ENCODE measurements around the gene SORCS3.
A peak's percentile ranks its signal among the peaks of the same experiment; 100 is the strongest.

The SORCS3 gene

GRCh38 chr10:104641187-104641936 is at the start of gene SORCS3:
Gene SORCS3 (plus strand): TSS chr10:104641290.
- no peak for DNase-seq

- DNase-seq = no peak
Observed at GRCh38 chr10:104591441-104591840, 49.6 kb upstream of the SORCS3 start.

- DNase-seq = no peak
Observed at GRCh38 chr10:104601166-104601565, 39.9 kb upstream of the SORCS3 start.

DNA sequence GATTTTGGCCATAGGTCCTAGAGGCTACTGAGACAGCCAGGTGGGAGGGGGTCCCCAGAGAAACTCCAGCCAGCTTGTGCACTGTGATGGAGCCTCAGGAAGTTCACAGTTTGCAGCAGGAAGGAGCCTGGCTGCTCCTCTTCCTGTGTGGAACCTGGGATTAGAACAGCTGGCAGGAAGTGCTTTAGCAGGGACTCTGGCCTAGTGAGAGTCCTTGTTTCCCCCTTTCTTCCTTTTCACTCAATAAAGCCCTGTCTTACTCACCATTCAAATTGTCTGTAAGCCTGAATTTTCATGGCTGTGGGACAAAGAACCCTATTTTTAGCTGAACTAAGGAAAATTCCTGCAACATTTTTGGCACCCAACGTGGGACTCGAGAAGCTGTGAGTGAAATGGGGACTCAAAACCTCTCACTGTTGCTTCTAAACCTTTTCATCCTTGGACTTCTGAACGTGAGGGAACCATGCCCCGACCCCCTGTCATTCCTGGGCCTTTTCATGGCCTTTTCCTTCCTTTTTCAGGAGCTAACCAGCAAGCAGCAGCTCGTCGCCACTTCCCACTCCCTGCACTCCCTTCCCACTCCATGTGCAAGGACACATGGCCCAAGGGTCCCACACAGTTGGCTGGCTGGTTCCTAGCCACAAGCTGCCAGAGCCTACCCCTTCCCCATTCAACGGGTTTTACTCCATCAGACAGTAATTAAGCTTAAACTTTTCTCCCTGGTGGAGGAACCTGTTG is 32.8 kb upstream of the SORCS3 start:
- no peak for DNase-seq

DNA sequence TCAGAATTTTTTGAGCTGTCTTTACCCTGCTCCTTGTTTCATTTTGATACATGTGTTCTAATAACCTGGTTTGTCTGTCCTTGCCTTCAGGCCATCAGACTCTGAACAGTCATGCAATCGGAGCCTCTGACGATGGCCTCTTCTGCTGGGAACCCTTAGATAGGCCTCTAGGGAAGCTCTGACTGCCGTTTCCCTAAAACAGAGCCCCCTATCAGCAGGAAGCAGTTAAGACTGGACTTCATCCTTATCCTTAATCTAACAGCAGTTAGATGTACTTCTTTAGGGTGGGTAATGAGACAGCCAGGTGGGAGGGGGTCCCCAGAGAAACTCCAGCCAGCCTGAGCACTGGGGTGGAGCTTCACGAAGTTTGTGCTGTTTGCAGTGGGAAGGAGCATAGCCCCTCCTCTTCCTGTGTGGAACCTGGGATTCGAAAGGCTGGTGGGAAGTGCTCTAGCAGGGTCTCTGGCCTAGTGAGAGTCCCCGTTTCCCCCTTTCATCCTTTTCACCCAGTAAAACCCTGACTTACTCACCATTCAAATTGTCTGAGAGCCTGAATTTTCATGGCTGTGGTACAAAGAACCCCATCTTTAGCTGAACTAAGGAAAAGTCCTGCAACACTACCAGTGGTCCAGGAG is 28.4 kb upstream of the SORCS3 start:
- no peak for DNase-seq

DNA sequence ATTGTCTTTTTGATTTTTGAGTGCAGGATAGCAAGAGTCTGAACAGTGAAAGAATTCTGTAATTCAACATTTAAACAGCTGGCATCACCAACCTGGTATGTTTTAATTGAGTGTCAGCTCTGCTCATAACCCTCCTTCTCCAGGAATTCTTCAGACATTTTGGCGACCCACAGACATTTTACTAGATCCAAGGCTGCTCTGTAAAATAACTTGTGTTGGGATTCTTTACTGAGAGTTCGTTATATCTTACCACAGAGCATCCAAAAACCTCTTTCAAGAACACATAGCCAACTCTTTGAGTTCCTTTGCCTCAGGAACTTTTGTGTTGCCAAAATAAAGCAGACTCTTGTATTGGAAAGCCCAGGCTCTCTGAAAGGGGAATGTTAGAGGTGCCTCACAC is 27.7 kb upstream of the SORCS3 start:
- no peak for DNase-seq

- peak in 1 of 2 donors; percentile 24 for DNase-seq
Observed at GRCh38 chr10:104614245-104614831, 26.8 kb upstream of the SORCS3 start.

GRCh38 chr10:104615136-104615535 is 26.0 kb upstream of the SORCS3 start:
- DNase-seq = no peak

- DNase-seq = no peak
Observed at GRCh38 chr10:104617831-104618230, 23.3 kb upstream of the SORCS3 start.

DNA sequence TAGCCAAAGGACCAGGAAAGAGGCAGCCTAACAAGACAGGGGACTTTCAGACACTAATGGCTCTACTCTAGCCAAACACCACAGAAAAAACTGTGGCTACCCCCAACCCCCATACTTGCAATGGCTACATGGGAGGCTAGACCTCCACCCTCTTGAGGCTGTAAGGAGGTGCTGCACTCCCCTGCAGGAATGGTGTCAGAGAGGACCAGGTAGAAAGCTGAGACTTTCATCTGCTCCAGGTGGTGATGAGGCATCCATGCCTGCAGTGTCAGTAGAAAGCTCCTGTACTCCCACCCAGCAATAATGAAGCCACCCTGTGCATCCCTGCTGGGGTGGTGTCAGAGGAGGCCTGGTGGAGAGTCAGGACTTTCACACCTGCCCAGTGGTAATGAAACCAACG is 18.9 kb upstream of the SORCS3 start:
- no peak for DNase-seq

DNA sequence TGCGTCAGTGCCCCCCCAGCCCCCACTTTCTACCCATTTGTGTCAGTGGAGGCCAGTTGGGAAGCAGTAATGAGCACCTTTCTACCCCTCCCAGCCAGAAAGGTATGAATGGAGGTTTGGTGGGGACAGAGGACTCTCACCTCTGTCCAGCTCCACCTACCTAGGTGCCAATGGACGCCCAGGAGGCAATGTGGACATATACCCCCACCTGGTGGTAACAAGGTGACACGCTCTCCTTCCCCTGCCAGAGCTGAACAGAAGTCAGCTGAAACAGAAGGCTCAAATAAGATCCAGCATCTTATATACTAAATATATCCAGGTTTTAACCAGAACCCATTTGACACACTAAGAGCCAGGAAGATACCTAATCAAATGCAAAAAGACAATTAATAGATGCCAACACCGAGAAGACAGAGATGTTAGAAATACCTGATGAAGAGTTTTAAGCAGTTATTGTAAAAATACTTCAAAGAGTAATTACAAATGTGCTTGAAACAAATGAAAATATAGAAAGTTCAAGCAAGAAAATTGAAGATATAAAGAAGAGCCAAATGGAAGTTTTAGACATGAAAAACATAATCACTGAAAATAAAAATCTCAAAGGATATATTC is 18.4 kb upstream of the SORCS3 start:
- DNase-seq = peak in 1 of 2 donors; percentile 15

DNA sequence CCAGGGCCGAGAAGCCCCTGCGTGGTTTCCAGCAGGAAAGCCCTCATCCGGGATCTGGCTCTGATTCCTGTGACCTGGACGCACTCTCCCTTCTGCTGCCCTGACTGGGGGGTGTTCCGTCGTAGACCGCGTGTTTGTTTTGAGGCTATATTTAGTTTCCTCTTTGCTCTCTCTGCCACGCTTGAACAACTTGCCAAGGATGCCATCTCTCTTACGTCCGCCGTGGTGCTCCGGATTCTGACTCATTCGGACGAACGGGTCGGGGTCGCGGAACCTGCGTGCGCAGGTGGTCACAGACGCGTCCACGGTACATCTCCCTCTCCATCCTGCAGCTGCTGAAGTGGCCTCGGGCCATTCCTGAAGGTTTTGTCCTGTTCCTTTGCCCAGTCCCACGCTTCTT is 10.4 kb upstream of the SORCS3 start:
- DNase-seq = no peak

DNA sequence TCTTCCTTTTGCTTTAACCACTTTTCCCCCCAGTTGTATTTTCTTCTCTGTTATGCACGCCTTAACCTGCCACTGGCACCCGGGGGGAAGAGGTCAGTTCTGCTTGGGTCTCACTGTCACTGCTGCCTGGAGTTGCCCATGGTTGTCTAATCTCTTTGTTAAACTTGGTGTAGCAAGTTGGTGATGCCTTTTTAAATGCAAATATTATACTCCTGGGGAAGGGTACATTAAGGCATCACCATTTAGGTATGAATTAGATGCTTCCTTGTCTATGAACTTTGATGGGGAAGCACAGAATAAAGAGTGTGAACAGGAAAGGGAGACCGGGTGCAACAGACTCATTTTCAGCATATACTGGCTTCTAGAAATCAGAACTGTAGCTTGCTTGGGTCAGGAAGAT is 9.1 kb upstream of the SORCS3 start:
- no peak for DNase-seq

- DNase-seq = no peak
Observed at GRCh38 chr10:104638861-104639589, 2.1 kb upstream of the SORCS3 start.

- no peak for DNase-seq
Observed at GRCh38 chr10:104639590-104640338, 1.3 kb upstream of the SORCS3 start.

DNA sequence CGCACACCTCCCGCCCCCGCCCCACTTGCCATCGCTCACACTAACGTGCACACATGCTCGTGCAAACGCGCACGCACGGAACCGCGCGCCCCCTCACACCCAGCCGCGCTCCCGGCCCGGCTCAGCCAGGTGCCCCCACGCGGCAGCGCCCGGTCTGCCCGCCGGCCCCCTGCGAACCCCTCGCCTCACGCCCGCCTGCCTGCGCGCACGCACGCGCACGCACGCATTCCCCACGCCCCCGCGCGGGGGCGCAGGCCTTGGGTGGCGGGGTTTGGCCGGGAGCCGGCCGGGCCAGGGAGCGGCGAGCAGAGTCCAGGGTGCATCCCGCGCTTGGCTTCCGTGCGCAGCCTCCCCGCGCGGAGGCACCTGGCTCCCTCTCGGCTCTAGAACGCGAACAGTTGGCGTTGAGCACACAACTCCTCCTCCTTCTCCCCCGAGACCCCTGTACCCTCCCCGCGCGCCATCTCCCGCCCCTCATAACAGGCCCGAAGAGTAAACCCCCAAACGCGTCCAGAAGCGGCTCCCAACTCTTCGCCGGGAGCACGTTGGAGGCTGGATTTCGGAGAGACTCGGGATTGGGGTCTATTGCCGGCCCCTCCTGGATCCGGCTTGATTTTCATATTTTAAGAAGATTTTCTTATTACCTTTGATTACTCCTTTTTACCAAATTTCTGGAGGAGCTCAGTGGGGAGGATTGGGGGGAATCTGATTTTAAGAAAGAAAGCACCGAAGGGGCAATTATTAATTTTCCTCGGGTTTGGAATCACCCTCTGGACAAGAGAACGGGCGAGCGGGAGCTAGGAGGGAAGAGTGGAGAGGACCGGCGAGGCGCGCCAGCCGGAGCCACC is 527 bp upstream of the SORCS3 start:
- no peak for DNase-seq

GRCh38 chr10:104641937-104642657 is 1.0 kb downstream of the SORCS3 start:
- no peak for DNase-seq

GRCh38 chr10:104642658-104643302 is 1.7 kb downstream of the SORCS3 start:
- no peak for DNase-seq

DNA sequence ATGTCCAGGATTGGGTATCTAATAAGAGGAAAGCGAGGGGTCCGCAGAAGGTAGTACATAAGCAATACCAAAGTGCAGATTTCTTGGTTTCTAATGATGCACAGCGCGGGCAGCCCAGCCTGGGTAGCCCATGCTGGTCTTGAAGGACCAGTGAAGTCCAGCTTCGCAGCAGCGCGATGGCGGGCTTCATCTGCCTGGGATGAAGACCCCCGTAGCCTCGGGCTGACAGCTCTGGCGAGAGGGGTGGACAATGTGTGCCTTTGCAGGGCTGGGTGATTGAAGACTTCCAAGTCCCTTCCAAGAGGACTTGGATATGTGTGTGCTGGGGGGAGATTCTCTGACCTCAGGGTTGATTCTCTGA is 2.2 kb downstream of the SORCS3 start:
- DNase-seq = no peak

DNA sequence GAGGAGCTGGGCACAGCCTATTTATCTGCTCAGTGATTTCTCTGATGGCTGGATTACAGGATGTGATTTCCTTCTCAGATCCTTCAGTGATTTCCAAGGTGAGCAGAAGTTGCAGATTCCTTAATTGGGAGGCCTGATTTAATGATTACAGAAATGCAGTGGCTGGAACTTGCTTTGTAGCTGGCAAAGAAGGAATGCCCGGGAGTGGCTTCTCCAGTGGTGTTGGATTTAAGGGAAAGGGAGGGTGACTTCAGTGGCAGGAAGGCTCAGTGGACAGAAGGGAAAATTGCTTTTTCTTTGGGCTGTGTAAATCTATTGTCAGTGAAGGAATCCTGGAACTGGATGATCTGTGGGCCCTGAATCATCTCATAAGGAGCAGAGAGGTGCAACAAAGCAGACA is 5.1 kb downstream of the SORCS3 start:
- no peak for DNase-seq
